ENCODE data around the gene TET1.

DNA sequence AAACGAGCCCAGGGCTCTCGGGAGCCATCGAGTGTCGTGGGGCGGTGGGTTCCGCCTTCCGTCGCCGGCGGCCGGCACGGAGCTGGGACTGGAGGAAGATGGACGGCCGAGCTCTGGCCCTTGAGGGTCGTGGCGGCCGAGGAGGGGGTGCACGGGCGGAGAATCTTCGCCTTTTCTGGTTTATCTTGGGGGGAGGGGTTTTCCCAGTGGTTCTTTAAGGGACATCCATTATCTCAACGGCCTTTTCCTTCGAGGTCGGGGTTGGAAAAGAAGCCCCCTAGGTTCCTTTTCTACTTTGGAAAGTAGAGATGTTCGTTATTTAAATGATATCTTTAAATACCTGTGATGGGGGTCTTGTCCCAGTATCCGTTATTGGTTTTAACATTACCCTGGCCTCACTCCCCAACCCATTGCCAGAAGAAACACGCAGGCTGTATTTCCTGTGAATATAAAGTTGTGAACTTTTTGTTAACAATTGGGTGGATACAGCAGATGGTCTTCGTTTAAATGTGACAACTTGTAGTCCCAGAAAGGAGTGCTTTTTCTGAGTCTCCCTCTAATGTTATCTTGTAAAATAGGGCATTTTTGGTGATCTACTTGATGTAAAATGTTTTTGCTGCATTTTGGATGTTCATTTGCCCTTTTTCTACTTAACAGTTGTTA lies 161.7 kb downstream of the TET1 start:
- TF ChIP-seq POLR2A (IDR thresholded peaks at IDR 0.05) (no peak), CTCF (IDR thresholded peaks at IDR 0.05) (no peak), POLR2AphosphoS5 (IDR thresholded peaks at IDR 0.05) (no peak), EP300 (IDR thresholded peaks at IDR 0.05) (no peak)
